CD14-positive monocyte (primary cell): Measurements from ENCODE around the gene ATP11A. TPM values are rescaled to one million over a fixed set of nuclear protein-coding genes. Genes with fewer than 3 reads are reported as not detected.
A peak's percentile ranks its signal among the peaks of the same experiment; 100 is the strongest.

Experiments used
- DNase-seq, 3 donors: peaks; one replicate each; pipeline ENCODE4 v3.0.0-alpha.2; 2011 to 2022
- H2AFZ ChIP-seq: 2 replicates; pipeline ENCODE4 v1.6.0; 2012; ENCODE audit warnings: mild to moderate bottlenecking, low read depth, low read length, inconsistent platforms; ENCODE audit not compliant: insufficient read depth, poor library complexity, severe bottlenecking
- H3K27ac ChIP-seq, 2 donors: 1 replicate in 1 of 2; 2 replicates in 1 of 2; pipeline ENCODE4 v1.5.1; 2012 to 2013; ENCODE audit warnings: low read length in 2 of 2, control low read depth in 1 of 2, inconsistent platforms in 1 of 2, low read depth in 1 of 2, mild to moderate bottlenecking in 1 of 2
- H3K27me3 ChIP-seq, 2 donors: one replicate each; pipeline versions ENCODE4 v1.6.0 to v1.6.1; 2011 to 2013; ENCODE audit warnings: low read length in 2 of 2; ENCODE audit not compliant: control insufficient read depth in 2 of 2, insufficient read depth in 2 of 2
- H3K36me3 ChIP-seq, 2 donors: replicated peaks in 1 of 2; 1 replicate in 1 of 2; 2 replicates in 1 of 2; pipeline versions ENCODE4 v1.5.1 to v1.6.1; 2012 to 2013; ENCODE audit warnings: low read length in 2 of 2, control low read depth in 1 of 2, inconsistent platforms in 1 of 2, mild to moderate bottlenecking in 1 of 2; ENCODE audit not compliant: insufficient read depth in 2 of 2, control insufficient read depth in 1 of 2
- H3K4me1 ChIP-seq, 2 donors: 1 replicate in 1 of 2; 2 replicates in 1 of 2; pipeline versions ENCODE4 v1.5.1 to v1.6.1; 2012 to 2013; ENCODE audit warnings: low read length in 2 of 2, control low read depth in 1 of 2, inconsistent platforms in 1 of 2, mild to moderate bottlenecking in 1 of 2, moderate library complexity in 1 of 2; ENCODE audit not compliant: insufficient read depth in 2 of 2, control insufficient read depth in 1 of 2
- H3K4me2 ChIP-seq: replicated peaks from 2 replicates; pipeline ENCODE3; 2012; ENCODE audit warnings: low read length, moderate library complexity, mild to moderate bottlenecking; ENCODE audit not compliant: poor library complexity, severe bottlenecking; ENCODE audit errors: extremely low read depth
- H3K4me3 ChIP-seq, 3 experiments: fragments of 200-600 bp in 1 of 3; sonication (generic) in 1 of 3; replicated peaks in 1 of 3; 1 replicate in 2 of 3; 2 replicates in 1 of 3; pipeline ENCODE4 v1.5.1; 2011 to 2013; ENCODE audit warnings: low read length in 3 of 3, mild to moderate bottlenecking in 3 of 3, control low read depth in 2 of 3, low read depth in 2 of 3, inconsistent platforms in 1 of 3, moderate library complexity in 1 of 3
- H3K79me2 ChIP-seq: 2 replicates; pipeline ENCODE4 v1.6.0; 2012; ENCODE audit warnings: mild to moderate bottlenecking, control low read depth, inconsistent platforms, low read length, moderate library complexity; ENCODE audit not compliant: insufficient read depth
- H3K9ac ChIP-seq: 2 replicates; pipeline ENCODE4 v1.6.0; 2017; ENCODE audit warnings: low read length, mild to moderate bottlenecking; ENCODE audit not compliant: insufficient read depth, poor library complexity, severe bottlenecking
- H3K9me3 ChIP-seq, 2 donors: replicated peaks in 1 of 2; 1 replicate in 1 of 2; 2 replicates in 1 of 2; pipeline versions ENCODE4 v1.5.1 to v1.6.1; 2012 to 2013; ENCODE audit warnings: low read length in 2 of 2, control low read depth in 1 of 2; ENCODE audit not compliant: control insufficient read depth in 1 of 2, insufficient read depth in 1 of 2
- H4K20me1 ChIP-seq: 2 replicates; pipeline ENCODE4 v1.6.0; 2012; ENCODE audit warnings: mild to moderate bottlenecking, low read length, control low read depth, moderate library complexity; ENCODE audit not compliant: insufficient read depth
- H3K27ac Mint-ChIP-seq, 7 donors: one replicate each; pipeline ENCODE4 v1.8.0; 2020; ENCODE audit warnings: mild to moderate bottlenecking in 7 of 7, mixed read lengths in 7 of 7, moderate library complexity in 6 of 7, inconsistent platforms in 2 of 7
- H3K27me3 Mint-ChIP-seq, 3 donors: one replicate each; pipeline ENCODE4 v1.8.0; 2021 to 2022; ENCODE audit warnings: low read depth in 3 of 3, mild to moderate bottlenecking in 3 of 3, mixed read lengths in 3 of 3, moderate library complexity in 3 of 3, inconsistent platforms in 1 of 3
- H3K36me3 Mint-ChIP-seq, 2 donors: one replicate each; pipeline ENCODE4 v1.8.0; 2020; ENCODE audit warnings: mixed read lengths in 2 of 2, inconsistent platforms in 1 of 2, mild to moderate bottlenecking in 1 of 2
- H3K4me1 Mint-ChIP-seq: one replicate; pipeline ENCODE4 v1.8.0; 2020; ENCODE audit warnings: mild to moderate bottlenecking, mixed read lengths
- H3K4me3 Mint-ChIP-seq, 2 donors: one replicate each; pipeline ENCODE4 v1.8.0; 2020; ENCODE audit warnings: mild to moderate bottlenecking in 2 of 2, mixed read lengths in 2 of 2, moderate library complexity in 1 of 2
- H3K9me3 Mint-ChIP-seq, 7 donors: one replicate each; pipeline ENCODE4 v1.8.0; 2020 to 2022; ENCODE audit warnings: mixed read lengths in 7 of 7, mild to moderate bottlenecking in 6 of 7, moderate library complexity in 6 of 7, inconsistent platforms in 2 of 7
- CTCF ChIP-seq: fragments of 200-600 bp; IDR thresholded peaks from one replicate; pipeline ENCODE4 v1.8.0; 2022; ENCODE audit warnings: antibody characterized with exemption, mild to moderate bottlenecking
- WGBS: methylation state at CpG from one replicate; pipeline ENCODE4 v1.1.5; 2013; ENCODE audit warnings: missing lambda C conversion rate; ENCODE audit not compliant: insufficient coverage; 5-methylcytosine and 5-hydroxymethylcytosine counted together
- intact Hi-C, 2 donors: fragments of 100-400 bp; cut with micrococcal nuclease; formaldehyde crosslinking; loops; one replicate each; pipeline versions ENCODE4 v1.15.0 to v1.15.1; 2023
- polyA plus RNA-seq, 3 donors: library from polyadenylated mRNA; depleted of rRNA in 1 of 3; unstranded in 2 of 3; stranded (reverse) in 1 of 3; fragments of 300-500 nt in 2 of 3; fragments of >200 nt in 1 of 3; fragmentation: Illumina TruSeq in 2 of 3; gene quantifications; 1 replicate in 2 of 3; 2 replicates in 1 of 3; pipeline ENCODE4 v1.2.3, GENCODE V29; 2012 to 2021

ATP11A gene
- polyA plus RNA-seq, 3 donors = 7.2 to 45.4 (median 7.6) TPM

GRCh38 chr13:112715210-112715609, 25.4 kb downstream of the ATP11A start:
- Histone ChIP-seq H3K9me3 (no peaks in the 10 kb centered on the region), H3K27ac (no peak overlapping the region), H3K4me2 (no peak overlapping the region), H3K27me3 (no peaks in the 10 kb centered on the region), H4K20me1 (peaks cover 100% of the 10 kb centered on the region), H3K79me2 (peaks cover 98% of the 10 kb centered on the region), H3K4me3 (no peak overlapping the region), H3K36me3 (peaks cover 9 to 30% of the 10 kb centered on the region in 2 donors), H3K4me1 (no peaks in the 10 kb centered on the region), H3K9ac (no peak overlapping the region), H2AFZ (no peak overlapping the region)
- Mint-ChIP-seq H3K36me3 (peaks cover 16 to 49% of the 10 kb centered on the region in 2 donors), H3K4me3 (no peak overlapping the region), H3K9me3 (no peaks in the 10 kb centered on the region), H3K27me3 (peaks cover 0 to 3% (median 0%) of the 10 kb centered on the region in 3 donors), H3K27ac (no peak overlapping the region), H3K4me1 (peaks cover 18% of the 10 kb centered on the region)
- 100% methylated on average over 2 of the region's 5 CpGs for WGBS
- no peak for TF ChIP-seq CTCF
- intact Hi-C loops = no loop called here
- no peak for DNase-seq

GRCh38 chr13:112715715-112716460, 26.1 kb downstream of the ATP11A start:
- no peak overlapping the region for H2AFZ ChIP-seq
- H3K9me3 Mint-ChIP-seq = no peaks in the 10 kb centered on the region
- peaks cover 16% of the 10 kb centered on the region for H3K4me1 Mint-ChIP-seq
- peaks cover 99% of the 10 kb centered on the region for H3K79me2 ChIP-seq
- peaks cover 9 to 26% of the 10 kb centered on the region in 2 donors for H3K36me3 ChIP-seq
- no peak overlapping the region for H3K4me3 Mint-ChIP-seq
- H3K36me3 Mint-ChIP-seq = peaks cover 16 to 43% of the 10 kb centered on the region in 2 donors
- H3K4me2 ChIP-seq = no peak overlapping the region
- H3K27me3 ChIP-seq = no peaks in the 10 kb centered on the region
- H3K4me3 ChIP-seq = no peak overlapping the region
- no peaks in the 10 kb centered on the region for H3K9me3 ChIP-seq
- intact Hi-C loops = no loop called here
- peak overlapping the region in 6 of 7 donors; percentile 22 to 73 (median 46) for H3K27ac Mint-ChIP-seq
- WGBS = 77% methylated on average over 10 of the region's 13 CpGs
- peaks cover 0 to 3% (median 0%) of the 10 kb centered on the region in 3 donors for H3K27me3 Mint-ChIP-seq
- TF ChIP-seq CTCF = no peak
- no peak for DNase-seq
- no peak overlapping the region for H3K27ac ChIP-seq
- no peak overlapping the region for H3K9ac ChIP-seq
- H4K20me1 ChIP-seq = peaks cover 100% of the 10 kb centered on the region
- H3K4me1 ChIP-seq = no peaks in the 10 kb centered on the region
